Loucy (cell line): ENCODE measurements around the gene PITPNC1.

Experiments
- EZH2phosphoT487 ChIP-seq: fragments of 200-600 bp; IDR thresholded peaks from 2 replicates; pipeline ENCODE4 v1.6.1; 2018; ENCODE audit warnings: antibody characterized with exemption, mild to moderate bottlenecking, moderate library complexity, borderline replicate concordance
- TF ChIP-seq, protein P1 (sequence below): fragments of 200-600 bp; sonication (generic); conservative IDR thresholded peaks from 2 replicates; pipeline ENCODE4 v1.5.1; 2014; ENCODE audit warnings: mild to moderate bottlenecking, antibody characterized with exemption, low read length

DNA sequence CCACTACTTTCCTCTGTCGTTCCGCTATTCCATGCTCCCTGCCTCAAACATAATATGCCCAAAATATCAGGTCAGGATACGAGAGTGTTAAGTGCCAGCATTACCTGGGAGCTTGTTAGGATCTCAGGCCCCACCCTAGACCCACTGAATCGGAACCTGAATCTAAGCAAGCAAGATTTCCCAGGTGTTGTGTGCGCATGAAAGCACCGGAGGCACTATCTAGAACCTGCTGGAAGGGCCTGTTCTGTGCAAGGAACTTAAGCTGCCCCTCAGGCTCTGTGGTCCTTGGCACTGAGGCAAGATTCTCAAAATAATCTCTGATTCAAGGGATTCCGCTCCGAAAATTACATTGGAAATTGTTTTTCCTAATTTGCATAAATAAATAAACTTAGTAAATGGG lies 233.0 kb downstream of the PITPNC1 start:
- TF ChIP-seq, protein P1, sequence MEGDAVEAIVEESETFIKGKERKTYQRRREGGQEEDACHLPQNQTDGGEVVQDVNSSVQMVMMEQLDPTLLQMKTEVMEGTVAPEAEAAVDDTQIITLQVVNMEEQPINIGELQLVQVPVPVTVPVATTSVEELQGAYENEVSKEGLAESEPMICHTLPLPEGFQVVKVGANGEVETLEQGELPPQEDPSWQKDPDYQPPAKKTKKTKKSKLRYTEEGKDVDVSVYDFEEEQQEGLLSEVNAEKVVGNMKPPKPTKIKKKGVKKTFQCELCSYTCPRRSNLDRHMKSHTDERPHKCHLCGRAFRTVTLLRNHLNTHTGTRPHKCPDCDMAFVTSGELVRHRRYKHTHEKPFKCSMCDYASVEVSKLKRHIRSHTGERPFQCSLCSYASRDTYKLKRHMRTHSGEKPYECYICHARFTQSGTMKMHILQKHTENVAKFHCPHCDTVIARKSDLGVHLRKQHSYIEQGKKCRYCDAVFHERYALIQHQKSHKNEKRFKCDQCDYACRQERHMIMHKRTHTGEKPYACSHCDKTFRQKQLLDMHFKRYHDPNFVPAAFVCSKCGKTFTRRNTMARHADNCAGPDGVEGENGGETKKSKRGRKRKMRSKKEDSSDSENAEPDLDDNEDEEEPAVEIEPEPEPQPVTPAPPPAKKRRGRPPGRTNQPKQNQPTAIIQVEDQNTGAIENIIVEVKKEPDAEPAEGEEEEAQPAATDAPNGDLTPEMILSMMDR = no peak
- TF ChIP-seq EZH2phosphoT487 = no peak
